ENCODE data around the gene RHOT2. TPM values are rescaled to one million over a fixed set of nuclear protein-coding genes. Genes with fewer than 3 reads are reported as not detected.

The RHOT2 gene
- total and polyA plus RNA-seq, 12 donors, result 34.7 to 462 (median 89.2) TPM

DNA sequence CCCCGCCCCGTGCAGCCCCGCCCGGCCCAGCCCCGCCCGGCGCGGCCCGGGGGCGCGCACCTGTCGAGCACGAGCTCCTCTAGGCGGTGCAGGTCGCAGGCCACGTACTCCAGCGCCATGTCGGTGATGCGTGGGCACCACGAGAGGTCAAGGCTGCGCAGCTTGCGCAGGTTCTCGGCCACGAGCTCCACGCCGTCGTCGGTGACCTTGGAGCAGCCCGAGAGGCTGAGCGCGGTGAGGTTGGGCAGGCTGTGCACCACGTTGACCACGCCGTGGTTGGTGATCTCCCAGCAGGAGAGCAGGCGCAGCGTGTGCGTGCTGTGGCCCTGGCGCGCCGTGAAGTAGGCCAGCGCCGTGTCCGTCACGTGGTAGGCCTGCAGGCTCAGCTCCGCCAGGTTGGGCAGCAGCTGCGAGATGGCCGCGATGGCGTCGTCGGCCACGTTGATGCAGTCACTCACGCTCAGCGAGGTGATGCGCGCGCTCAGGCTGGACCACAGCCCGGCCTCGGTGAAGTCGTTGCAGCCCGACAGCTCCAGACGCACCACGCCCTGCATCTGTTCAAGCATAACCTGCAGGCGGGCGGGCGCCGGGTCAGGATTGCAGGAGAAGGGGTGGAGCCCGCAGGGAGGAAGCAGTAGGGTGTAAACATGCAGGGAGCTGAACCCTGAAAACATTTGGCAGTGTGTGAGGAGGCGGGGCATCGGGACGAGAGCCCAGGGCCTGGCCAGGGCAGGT lies 27.6 kb downstream of the RHOT2 start:
- H3K4me1 ChIP-seq (replicated peaks in 1 of 2), result peaks cover 0 to 10% of the 10 kb centered on the region in 2 donors
- peak in 6 of 7 donors; percentile 57 to 90 (median 62) for DNase-seq
- intact Hi-C loops (cut with DNase I), result no loop called here
- no peak for TF ChIP-seq POLR2A (IDR thresholded peaks at IDR 0.05)
- TF ChIP-seq, protein P1, sequence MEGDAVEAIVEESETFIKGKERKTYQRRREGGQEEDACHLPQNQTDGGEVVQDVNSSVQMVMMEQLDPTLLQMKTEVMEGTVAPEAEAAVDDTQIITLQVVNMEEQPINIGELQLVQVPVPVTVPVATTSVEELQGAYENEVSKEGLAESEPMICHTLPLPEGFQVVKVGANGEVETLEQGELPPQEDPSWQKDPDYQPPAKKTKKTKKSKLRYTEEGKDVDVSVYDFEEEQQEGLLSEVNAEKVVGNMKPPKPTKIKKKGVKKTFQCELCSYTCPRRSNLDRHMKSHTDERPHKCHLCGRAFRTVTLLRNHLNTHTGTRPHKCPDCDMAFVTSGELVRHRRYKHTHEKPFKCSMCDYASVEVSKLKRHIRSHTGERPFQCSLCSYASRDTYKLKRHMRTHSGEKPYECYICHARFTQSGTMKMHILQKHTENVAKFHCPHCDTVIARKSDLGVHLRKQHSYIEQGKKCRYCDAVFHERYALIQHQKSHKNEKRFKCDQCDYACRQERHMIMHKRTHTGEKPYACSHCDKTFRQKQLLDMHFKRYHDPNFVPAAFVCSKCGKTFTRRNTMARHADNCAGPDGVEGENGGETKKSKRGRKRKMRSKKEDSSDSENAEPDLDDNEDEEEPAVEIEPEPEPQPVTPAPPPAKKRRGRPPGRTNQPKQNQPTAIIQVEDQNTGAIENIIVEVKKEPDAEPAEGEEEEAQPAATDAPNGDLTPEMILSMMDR (IDR thresholded peaks at IDR 0.05), result no peak
- H3K27ac ChIP-seq, result peak overlapping the region in 2 of 5 donors; percentile 34 to 52
- no peaks in the 10 kb centered on the region for H3K9me3 ChIP-seq (replicated peaks in 1 of 3)
- peak overlapping the region in 1 of 4 donors; percentile 41 for H3K4me3 ChIP-seq
- no peaks in the 10 kb centered on the region for H3K36me3 ChIP-seq (replicated peaks in 1 of 2)
- 0 to 13% (median 3%) methylated on average over 3 to 71 of the region's 71 CpGs for WGBS, 4 donors
- H3K27me3 ChIP-seq, result peaks cover 35% of the 10 kb centered on the region

DNA sequence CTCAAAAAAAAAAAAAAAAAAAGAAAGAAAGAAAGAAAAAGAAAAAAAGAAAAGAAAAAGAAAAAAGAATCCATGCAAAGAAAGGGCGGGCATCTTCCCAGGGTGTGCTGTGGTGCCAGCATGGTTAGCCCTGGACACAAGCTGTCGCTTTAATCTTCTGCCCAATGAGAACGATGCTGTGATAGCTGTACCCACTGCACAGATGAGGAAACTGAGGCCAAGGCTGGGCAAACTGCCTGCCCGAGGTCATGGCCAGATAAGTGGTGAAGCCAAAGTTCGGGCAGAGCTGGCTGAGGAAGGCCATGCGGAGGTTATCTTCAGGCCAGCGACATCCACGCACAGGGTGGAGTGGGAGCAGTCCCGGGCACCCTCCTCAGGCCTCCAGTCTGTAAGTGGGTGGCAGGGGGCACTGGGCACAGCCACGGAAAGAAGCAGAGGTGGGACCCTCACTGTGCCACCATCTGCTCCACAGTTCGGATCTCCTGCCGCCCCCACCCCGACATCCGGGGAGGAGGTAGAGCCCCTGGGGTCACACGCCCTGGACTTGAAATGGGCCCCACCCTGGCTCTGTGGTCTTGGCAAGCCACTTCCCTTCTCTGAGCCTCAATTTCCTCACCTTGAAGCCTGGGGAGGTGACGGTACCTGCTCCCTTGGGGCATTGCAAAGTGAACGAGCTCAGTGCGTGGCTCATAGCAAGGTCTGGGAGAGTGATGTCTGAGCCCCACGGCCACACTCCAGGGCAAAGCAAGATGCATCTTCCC lies 31.2 kb downstream of the RHOT2 start:
- H3K36me3 ChIP-seq (replicated peaks in 1 of 2), result no peaks in the 10 kb centered on the region
- intact Hi-C loops (cut with DNase I), result no loop called here
- DNase-seq, result no peak
- peaks cover 61% of the 10 kb centered on the region for H3K27me3 ChIP-seq
- WGBS, 4 donors, result 58 to 72% (median 67%) methylated on average over 13 to 19 of the region's 19 CpGs
- H3K4me1 ChIP-seq (replicated peaks in 1 of 2), result peaks cover 4 to 14% of the 10 kb centered on the region in 2 donors
- no peak for TF ChIP-seq POLR2A (IDR thresholded peaks at IDR 0.05)
- TF ChIP-seq, protein P1 (IDR thresholded peaks at IDR 0.05), result no peak
- no peaks in the 10 kb centered on the region for H3K9me3 ChIP-seq (replicated peaks in 1 of 3)
- no peak overlapping the region for H3K4me3 ChIP-seq
- H3K27ac ChIP-seq, result no peak overlapping the region

DNA sequence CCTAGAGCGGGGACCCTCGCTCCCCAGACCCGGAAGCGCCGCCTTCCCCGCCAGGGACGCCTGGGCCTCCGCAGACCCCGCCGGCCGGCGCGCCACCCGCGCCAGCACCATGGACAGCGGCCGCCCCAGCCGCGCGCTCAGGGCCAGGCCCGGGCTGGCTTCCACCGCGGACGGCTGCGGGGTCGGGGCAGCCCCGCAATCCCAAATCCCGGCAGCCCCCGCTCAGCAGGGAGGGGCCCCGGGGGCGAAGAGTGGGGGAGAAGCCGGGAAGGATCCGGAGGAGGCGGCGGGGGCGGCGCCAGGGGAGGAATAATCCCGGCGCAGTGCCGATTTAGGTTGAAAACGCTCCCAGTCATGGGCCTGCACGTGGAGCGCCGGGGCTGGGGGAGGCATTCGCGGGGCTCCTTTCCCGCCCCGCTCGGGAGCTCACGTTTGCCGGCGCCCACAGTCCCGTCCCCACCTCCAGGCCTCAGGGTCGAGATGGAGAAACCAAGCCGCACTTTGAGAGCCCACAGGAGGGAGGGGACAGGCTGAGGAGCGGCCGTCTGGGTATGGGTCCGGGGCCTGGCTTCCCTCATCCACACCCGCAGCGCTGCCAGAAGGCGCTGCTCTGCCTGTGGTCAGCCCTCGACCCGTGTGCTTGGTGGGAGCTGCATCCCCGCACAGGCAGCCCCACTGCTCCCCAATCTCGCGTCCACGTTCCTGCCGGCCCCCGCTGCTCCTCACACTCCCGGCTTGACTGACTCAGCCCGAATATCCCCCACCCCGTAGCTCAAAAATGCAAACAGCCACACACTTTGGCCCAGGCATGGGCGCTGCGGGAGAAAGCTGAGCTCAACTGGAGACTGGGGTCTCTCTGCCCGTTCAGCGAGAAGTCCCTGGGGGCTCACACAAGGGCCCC lies 33.0 kb downstream of the RHOT2 start:
- peaks cover 4 to 8% of the 10 kb centered on the region in 2 donors for H3K4me1 ChIP-seq (replicated peaks in 1 of 2)
- H3K9me3 ChIP-seq (replicated peaks in 1 of 3), result no peaks in the 10 kb centered on the region
- no peak overlapping the region for H3K4me3 ChIP-seq
- DNase-seq, result peak in 1 of 7 donors; percentile 28
- no peaks in the 10 kb centered on the region for H3K36me3 ChIP-seq (replicated peaks in 1 of 2)
- TF ChIP-seq, protein P1 (IDR thresholded peaks at IDR 0.05), result no peak
- no peak for TF ChIP-seq POLR2A (IDR thresholded peaks at IDR 0.05)
- peaks cover 65% of the 10 kb centered on the region for H3K27me3 ChIP-seq
- WGBS, 4 donors, result 0 to 5% (median 2%) methylated on average over 4 to 76 of the region's 76 CpGs
- no peak overlapping the region for H3K27ac ChIP-seq
- intact Hi-C loops (cut with DNase I), result no loop called here

DNA sequence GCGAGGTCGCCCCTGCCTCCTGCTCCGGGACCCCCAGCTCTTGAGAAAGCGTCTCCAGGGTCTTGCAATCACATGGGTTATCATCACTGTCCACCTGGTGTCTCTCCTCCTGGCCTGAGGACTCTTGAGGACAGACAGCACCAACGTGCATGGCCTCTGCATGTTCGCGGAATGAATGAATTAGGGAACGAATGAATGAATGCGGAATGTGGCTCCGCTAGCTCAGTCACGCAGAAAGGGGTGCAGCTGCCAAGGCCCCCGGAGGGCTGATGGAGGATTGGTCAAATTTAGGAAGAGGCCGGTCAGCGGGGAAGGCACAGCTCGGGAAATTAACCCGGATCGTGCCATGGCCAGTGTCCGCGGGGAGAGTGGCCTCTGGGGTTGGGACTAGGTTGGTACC lies 34.4 kb downstream of the RHOT2 start:
- no peak overlapping the region for H3K4me3 ChIP-seq
- H3K36me3 ChIP-seq (replicated peaks in 1 of 2), result no peaks in the 10 kb centered on the region
- intact Hi-C loops (cut with DNase I), result no loop called here
- peaks cover 4 to 8% of the 10 kb centered on the region in 2 donors for H3K4me1 ChIP-seq (replicated peaks in 1 of 2)
- H3K27me3 ChIP-seq, result peaks cover 67% of the 10 kb centered on the region
- WGBS, 4 donors, result 74 to 85% (median 78%) methylated on average over 15 to 19 of the region's 19 CpGs
- H3K27ac ChIP-seq, result no peak overlapping the region
- no peaks in the 10 kb centered on the region for H3K9me3 ChIP-seq (replicated peaks in 1 of 3)
- no peak for TF ChIP-seq POLR2A (IDR thresholded peaks at IDR 0.05)
- TF ChIP-seq, protein P1 (IDR thresholded peaks at IDR 0.05), result no peak
- DNase-seq, result no peak

Data from adrenal gland (tissue), 12 donors.